HUES64 (cell line): ENCODE results near the gene EPB41L1.
A peak's percentile ranks its signal among the peaks of the same experiment; 100 is the strongest.

Experiments used
- H3K27ac ChIP-seq: 2 replicates; pipeline ENCODE4 v1.7.0; 2013; ENCODE audit warnings: low read depth, low read length, inconsistent platforms
- H3K27me3 ChIP-seq: 2 replicates; pipeline ENCODE4 v1.6.1; 2013; ENCODE audit warnings: mild to moderate bottlenecking, low read length; ENCODE audit not compliant: insufficient read depth
- H3K36me3 ChIP-seq: 2 replicates; pipeline ENCODE4 v1.6.1; 2013; ENCODE audit warnings: mild to moderate bottlenecking, low read length; ENCODE audit not compliant: insufficient read depth
- H3K4me1 ChIP-seq: 2 replicates; pipeline ENCODE4 v1.6.1; 2013; ENCODE audit warnings: mild to moderate bottlenecking, low read length, moderate library complexity; ENCODE audit not compliant: insufficient read depth
- H3K4me3 ChIP-seq: 2 replicates; pipeline ENCODE4 v1.5.1; 2013; ENCODE audit warnings: mild to moderate bottlenecking, low read length, moderate library complexity
- H3K9ac ChIP-seq: 2 replicates; pipeline ENCODE4 v1.6.1; 2013; ENCODE audit warnings: mild to moderate bottlenecking, low read depth, low read length
- H3K9me3 ChIP-seq: 2 replicates; pipeline ENCODE4 v1.6.1; 2013; ENCODE audit warnings: low read depth, low read length; ENCODE audit not compliant: insufficient read depth
- WGBS: fragments of 150-250, 120-280 bp; methylation state at CpG from one replicate; pipeline ENCODE4 v1.1.7; 2013; ENCODE audit warnings: missing lambda C conversion rate; 5-methylcytosine and 5-hydroxymethylcytosine counted together

Gene EPB41L1

DNA sequence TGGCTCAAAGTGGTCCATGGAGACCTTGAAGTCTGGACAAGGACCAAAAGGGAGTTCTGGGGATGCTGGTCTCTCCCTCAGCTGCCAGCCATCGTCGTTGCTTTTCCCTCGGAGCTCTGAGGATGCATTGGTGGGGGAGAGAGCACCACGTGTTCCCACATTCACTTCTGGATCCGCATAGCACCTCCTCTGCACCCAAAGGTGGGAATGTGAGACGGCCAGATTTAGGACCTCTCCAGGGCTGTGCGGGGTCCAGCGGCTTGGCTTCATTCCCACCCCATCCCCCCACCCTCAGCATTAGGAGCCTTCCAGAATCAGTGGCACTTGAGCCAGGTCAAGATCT, 1.1 kb downstream of the EPB41L1 start:
- Histone ChIP-seq H3K27me3 (no peaks in the 10 kb centered on the region), H3K9me3 (no peaks in the 10 kb centered on the region), H3K4me3 (peak overlapping the region; percentile 75), H3K27ac (no peak overlapping the region), H3K9ac (no peak overlapping the region), H3K36me3 (no peaks in the 10 kb centered on the region), H3K4me1 (peaks cover 6% of the 10 kb centered on the region; the same call in 1 of the 2 replicates)
- 81% methylated on average over 8 of the region's 8 CpGs for WGBS

DNA sequence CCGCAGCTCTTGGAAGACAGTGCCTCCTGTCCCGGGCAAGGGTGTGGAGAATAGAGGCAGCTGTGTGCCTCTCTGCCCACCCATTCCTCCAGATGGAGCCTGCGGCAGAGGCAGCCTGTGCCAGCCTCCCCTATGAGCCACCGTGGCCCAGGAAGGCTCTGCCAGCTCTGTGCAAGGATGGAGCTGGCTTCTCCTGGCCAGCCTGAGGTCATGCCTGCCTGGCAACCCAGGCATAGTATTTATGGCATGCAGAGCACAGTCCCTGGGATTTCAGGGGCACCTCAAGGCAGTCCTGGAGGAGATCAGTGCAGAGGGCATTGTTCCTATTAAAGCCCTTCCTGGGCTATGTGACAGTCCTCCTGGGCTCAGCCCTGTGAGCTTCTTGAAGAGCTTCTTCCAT, 1.5 kb downstream of the EPB41L1 start:
- H3K27ac ChIP-seq = no peak overlapping the region
- H3K9ac ChIP-seq = no peak overlapping the region
- no peaks in the 10 kb centered on the region for H3K27me3 ChIP-seq
- WGBS = 93% methylated on average over 4 of the region's 4 CpGs
- no peaks in the 10 kb centered on the region for H3K9me3 ChIP-seq
- H3K36me3 ChIP-seq = no peaks in the 10 kb centered on the region
- H3K4me3 ChIP-seq = no peak overlapping the region; the same call in 1 of the 2 replicates
- H3K4me1 ChIP-seq = peaks cover 6% of the 10 kb centered on the region; the same call in 1 of the 2 replicates

DNA sequence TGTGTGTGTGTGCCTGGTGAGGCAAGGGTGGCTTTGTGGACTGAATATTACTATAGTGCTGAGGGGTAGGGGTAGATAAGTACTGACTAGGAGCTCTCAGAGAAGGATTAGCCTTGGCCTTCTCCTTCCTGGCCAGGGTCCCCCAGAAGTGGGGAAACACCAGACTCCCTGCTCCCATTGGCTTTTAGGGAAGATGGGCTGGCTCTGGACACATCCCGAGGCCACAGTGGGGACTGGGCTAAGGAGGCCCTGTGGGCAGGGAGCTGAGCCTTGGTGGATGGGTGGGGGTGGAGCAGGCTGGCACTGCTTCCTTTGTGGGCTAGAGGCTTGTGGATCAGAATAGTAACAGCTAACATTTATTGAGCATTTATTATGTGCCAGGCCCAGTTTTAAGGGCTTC, 3.1 kb downstream of the EPB41L1 start:
- H3K4me3 ChIP-seq = no peak overlapping the region
- 97% methylated on average over 1 of the region's 1 CpG for WGBS
- H3K4me1 ChIP-seq = peaks cover 6% of the 10 kb centered on the region; the same call in 1 of the 2 replicates
- no peaks in the 10 kb centered on the region for H3K36me3 ChIP-seq
- H3K9ac ChIP-seq = no peak overlapping the region
- no peaks in the 10 kb centered on the region for H3K27me3 ChIP-seq
- H3K27ac ChIP-seq = no peak overlapping the region
- H3K9me3 ChIP-seq = no peaks in the 10 kb centered on the region

DNA sequence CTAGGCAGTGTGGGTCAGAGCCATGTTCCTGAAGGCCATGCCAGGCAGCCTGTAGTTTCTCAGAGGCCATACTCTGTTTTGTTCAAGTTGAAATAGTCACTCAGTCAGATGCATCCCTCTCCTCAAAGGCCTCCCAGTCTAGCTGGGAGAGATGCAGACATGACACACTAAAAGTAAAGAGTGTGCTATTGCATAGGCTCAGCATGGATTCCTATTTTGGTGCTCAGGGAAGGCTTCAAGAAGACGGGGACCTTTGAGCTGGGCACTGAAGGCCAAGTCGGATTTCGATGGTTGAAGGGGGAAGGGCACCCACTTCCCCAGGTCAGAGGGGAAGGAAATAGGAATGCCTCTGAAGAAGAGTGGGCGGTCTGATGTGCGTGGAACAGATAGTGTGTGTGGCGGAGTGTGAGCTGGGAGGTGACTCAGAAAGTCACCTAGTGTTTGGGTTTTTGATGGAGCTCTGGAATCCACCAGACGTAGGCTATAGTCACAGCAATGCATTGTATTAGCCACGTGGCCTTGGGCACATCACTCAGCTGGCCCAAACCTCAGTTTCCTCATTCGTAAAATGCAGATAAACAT, 3.7 kb downstream of the EPB41L1 start:
- peaks cover 6% of the 10 kb centered on the region; the same call in 1 of the 2 replicates for H3K4me1 ChIP-seq
- 88% methylated on average over 9 of the region's 9 CpGs for WGBS
- no peak overlapping the region for H3K9ac ChIP-seq

DNA sequence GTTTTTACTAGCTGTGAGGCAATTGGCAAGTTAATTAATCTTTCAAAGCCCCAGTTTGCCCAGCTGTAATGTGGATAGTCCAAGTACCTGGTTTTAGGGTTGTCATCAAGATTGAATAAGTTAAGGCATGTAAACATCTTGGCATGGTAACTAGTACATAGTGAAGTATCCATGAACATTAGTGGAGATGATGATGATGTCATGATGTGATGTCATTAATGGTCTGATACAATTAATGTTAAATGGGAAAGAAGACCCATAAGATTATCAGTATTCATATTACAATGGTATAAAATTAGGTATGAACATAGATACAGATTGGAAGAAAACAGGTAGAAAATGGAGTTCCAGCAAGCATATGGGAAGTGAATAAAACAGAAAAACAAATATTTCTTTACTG, 5.3 kb downstream of the EPB41L1 start:
- no peak overlapping the region for H3K4me3 ChIP-seq
- no peaks in the 10 kb centered on the region for H3K4me1 ChIP-seq
- H3K36me3 ChIP-seq = no peaks in the 10 kb centered on the region
- no peaks in the 10 kb centered on the region for H3K9me3 ChIP-seq
- H3K9ac ChIP-seq = no peak overlapping the region
- H3K27me3 ChIP-seq = no peaks in the 10 kb centered on the region
- H3K27ac ChIP-seq = no peak overlapping the region

More for the DNA sequence above, 3.7 kb downstream of the EPB41L1 start:
- H3K27ac ChIP-seq = no peak overlapping the region
- H3K27me3 ChIP-seq = no peaks in the 10 kb centered on the region
- no peaks in the 10 kb centered on the region for H3K36me3 ChIP-seq
- no peaks in the 10 kb centered on the region for H3K9me3 ChIP-seq
- H3K4me3 ChIP-seq = no peak overlapping the region

DNA sequence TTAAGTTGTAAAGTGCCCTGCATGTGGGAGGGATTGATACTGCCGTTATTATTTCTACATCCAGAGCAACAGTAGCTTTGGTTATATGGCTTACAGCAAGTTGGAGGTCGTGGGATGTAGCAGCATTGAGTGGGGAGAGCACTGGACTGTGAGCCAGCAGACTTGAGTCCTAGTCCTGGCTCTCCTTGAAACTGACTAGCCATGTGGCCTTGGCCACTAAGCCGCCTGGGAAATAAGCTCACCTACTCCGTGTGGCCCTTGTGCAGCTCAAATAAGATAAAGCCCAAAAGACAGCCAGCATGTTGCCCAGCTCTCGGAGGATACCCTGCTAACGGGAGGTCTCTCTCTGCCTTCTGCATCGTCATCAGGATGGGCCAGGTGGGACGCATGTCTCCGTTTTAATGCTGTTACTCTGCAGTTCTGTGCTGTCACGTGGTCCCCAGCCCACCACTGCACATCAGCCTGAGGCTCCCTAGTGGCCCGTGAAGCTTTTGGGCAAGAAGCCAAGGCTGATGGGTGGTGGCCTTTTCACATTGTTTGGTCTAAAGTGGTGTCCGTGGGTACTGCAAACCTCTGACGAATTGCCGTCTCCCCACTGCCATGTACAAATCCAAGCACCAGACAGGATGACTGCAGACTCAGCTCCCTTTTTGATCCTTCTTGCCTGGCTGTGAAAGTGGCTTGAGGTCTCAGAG, 7.9 kb downstream of the EPB41L1 start:
- H3K27me3 ChIP-seq = no peaks in the 10 kb centered on the region
- H3K27ac ChIP-seq = no peak overlapping the region
- no peak overlapping the region for H3K9ac ChIP-seq
- no peaks in the 10 kb centered on the region for H3K36me3 ChIP-seq
- no peak overlapping the region for H3K4me3 ChIP-seq
- H3K9me3 ChIP-seq = no peaks in the 10 kb centered on the region
- 89% methylated on average over 14 of the region's 14 CpGs for WGBS
- no peaks in the 10 kb centered on the region for H3K4me1 ChIP-seq

DNA sequence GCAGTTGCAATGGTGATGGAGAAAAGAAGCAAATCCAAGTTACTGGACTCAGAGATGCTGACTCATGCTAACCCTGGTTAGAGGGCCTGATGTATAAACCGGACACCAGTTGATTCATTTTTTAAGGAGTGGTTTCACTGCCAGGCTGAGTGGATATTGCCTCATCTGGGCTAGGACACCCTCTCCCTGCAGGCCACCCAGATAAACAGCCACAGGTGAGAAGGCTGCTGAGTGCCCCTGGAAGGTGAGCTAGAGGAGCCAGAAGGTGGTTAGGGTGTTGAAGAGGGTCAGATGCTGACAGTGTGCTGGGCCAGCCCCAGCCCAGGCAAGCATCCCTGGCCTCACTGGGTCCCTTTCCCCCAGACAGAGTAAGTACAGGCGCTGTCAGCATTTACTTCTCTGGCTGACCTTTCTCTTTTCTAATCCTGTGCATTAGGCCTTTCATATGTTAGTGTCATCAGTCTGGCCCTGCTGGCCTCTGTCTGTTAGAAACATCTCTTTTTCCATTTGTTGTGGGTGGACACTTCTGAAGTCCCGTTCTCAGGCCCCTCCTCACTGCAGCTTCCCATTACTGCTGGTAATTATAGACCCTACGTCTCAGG, 13.5 kb downstream of the EPB41L1 start:
- Histone ChIP-seq H3K9ac (no peak overlapping the region), H3K27me3 (no peaks in the 10 kb centered on the region)
- 87% methylated on average over 4 of the region's 4 CpGs for WGBS

DNA sequence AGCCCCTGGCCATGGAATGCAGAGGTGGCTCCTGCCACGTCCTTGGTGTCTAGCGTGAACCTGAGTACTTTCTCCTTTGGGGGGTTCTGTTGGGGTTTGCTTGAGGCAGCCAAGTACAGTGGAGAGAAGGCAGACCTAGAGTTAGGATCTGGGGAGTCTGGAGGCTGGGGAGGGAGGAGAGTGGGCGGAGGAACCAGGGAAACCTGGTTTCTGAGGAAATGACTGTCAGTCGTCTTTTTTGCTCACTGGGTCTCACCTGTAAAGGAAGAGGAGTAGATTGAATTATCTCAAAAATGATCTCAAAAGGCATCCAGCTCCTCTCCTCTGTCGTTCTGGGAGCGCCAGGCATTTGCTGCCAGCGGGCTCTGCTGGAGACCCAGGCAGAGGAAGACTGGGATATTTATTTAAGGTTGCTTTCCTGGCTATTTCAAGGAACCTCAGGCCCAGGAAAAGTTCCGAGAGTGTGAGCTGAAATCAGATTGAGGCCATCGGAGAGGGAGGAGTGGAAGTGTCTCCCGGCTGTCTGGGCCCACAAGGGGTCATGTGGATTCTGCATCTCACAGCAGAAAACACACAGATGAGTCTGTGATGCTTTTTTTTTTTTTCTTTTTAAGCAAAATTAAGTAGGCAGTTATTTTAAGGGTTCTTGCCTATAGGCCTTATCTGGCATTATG, 16.1 kb downstream of the EPB41L1 start:
- no peak overlapping the region for H3K4me3 ChIP-seq
- H3K27ac ChIP-seq = no peak overlapping the region
- H3K4me1 ChIP-seq = peaks cover 15% of the 10 kb centered on the region; the same call in 1 of the 2 replicates
- 77% methylated on average over 10 of the region's 10 CpGs for WGBS
- H3K36me3 ChIP-seq = no peaks in the 10 kb centered on the region
- no peaks in the 10 kb centered on the region for H3K9me3 ChIP-seq
- H3K27me3 ChIP-seq = no peaks in the 10 kb centered on the region
- no peak overlapping the region for H3K9ac ChIP-seq

More for the DNA sequence above, 13.5 kb downstream of the EPB41L1 start:
- no peak overlapping the region for H3K4me3 ChIP-seq
- no peaks in the 10 kb centered on the region for H3K36me3 ChIP-seq
- H3K27ac ChIP-seq = no peak overlapping the region
- H3K9me3 ChIP-seq = no peaks in the 10 kb centered on the region
- peaks cover 6% of the 10 kb centered on the region; the same call in 1 of the 2 replicates for H3K4me1 ChIP-seq

DNA sequence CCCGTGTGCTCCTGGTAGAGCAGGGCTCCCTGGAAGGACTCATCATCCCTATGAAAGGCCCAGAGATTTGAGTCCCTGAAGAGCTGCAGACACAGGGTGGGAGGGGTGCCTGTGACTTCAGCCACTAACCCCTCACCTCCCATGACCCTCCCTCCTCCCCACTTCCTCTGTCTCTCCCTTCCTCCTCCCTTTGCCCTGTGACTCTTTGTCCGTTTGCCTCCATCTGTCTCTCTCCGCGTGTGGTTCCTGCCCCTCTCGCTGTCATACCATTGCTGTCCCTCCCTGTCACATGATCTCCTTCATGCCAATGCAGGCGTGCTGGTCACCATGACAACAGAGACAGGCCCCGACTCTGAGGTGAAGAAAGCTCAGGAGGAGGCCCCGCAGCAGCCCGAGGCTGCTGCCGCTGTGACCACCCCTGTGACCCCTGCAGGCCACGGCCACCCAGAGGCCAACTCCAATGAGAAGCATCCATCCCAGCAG, 19.0 kb downstream of the EPB41L1 start:
- Histone ChIP-seq H3K4me1 (peaks cover 15% of the 10 kb centered on the region; the same call in 1 of the 2 replicates), H3K9ac (no peak overlapping the region), H3K4me3 (no peak overlapping the region), H3K36me3 (no peaks in the 10 kb centered on the region), H3K27me3 (no peaks in the 10 kb centered on the region), H3K27ac (no peak overlapping the region), H3K9me3 (no peaks in the 10 kb centered on the region)
- 11% methylated on average over 11 of the region's 11 CpGs for WGBS

DNA sequence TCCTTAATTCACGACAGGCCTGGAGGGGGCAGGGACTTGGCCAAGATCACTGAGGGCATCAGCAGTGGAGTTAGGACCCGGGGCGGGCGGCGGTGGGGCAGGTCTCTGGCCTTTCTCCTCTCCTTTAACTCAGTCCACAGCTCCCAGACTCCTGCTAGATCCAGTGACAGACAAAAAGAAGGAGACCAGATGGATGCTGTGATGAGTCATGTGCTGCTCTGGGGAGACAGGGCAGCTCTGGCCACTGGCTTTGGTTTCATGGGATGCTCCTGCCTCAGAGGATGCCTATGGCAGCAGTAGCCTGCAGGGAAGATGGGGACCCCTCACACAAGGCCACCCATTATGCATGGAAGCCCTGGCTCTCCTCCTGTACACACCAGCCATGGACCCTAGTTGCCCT, 20.5 kb downstream of the EPB41L1 start:
- Histone ChIP-seq H3K27me3 (no peaks in the 10 kb centered on the region), H3K4me1 (peaks cover 10% of the 10 kb centered on the region; the same call in 1 of the 2 replicates), H3K4me3 (no peak overlapping the region), H3K27ac (no peak overlapping the region), H3K9me3 (no peaks in the 10 kb centered on the region), H3K9ac (no peak overlapping the region), H3K36me3 (no peaks in the 10 kb centered on the region)
- 89% methylated on average over 5 of the region's 5 CpGs for WGBS

DNA sequence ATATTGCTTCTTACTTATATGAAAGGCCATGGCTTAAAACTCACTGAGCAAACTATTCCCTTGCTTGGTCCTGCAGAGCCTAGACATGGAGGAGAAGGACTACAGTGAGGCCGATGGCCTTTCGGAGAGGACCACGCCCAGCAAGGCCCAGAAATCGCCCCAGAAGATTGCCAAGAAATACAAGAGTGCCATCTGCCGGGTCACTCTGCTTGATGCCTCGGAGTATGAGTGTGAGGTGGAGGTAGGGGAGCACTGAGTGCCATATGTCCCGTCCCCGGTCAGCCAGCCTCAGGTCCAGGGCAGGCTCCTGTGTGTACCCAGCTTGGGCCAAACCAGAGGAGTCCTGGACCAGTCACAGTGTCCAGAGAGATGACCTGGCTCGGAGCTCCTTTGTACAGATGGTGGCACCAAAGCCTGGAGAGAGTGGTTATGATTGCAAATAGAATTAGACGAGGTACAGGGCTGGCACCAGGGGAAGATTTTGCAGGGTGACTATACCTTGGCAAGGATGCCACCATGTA, 21.0 kb downstream of the EPB41L1 start:
- H3K9ac ChIP-seq = no peak overlapping the region
- H3K27me3 ChIP-seq = no peaks in the 10 kb centered on the region
- no peak overlapping the region for H3K27ac ChIP-seq
- no peak overlapping the region for H3K4me3 ChIP-seq
- H3K4me1 ChIP-seq = peaks cover 10% of the 10 kb centered on the region; the same call in 1 of the 2 replicates
- H3K36me3 ChIP-seq = no peaks in the 10 kb centered on the region
- no peaks in the 10 kb centered on the region for H3K9me3 ChIP-seq
- WGBS = 94% methylated on average over 10 of the region's 10 CpGs
